GM23338 (cell line): ENCODE data around the gene C1QTNF4. TPM values are rescaled to one million over a fixed set of nuclear protein-coding genes. Genes with fewer than 3 reads are reported as not detected.

ENCODE experiments used
- ATAC-seq: fragments of 200-7000 bp; cut with Tn5 transposase; 3 replicates; pipeline ENCODE4 v1.9.1; 2020
- DNase-seq: peaks from one replicate; pipeline ENCODE4 v3.0.0-alpha.2; 2015; ENCODE audit warnings: low spot score
- H2AFZ ChIP-seq: fragments of 200-600 bp; sonication (generic); 2 replicates; pipeline ENCODE4 v1.8.0; 2016; ENCODE audit warnings: antibody characterized with exemption, mild to moderate bottlenecking, moderate library complexity
- H3F3A ChIP-seq: fragments of 200-600 bp; sonication (generic); replicated peaks from 2 replicates; pipeline ENCODE4 v1.8.0; 2017; ENCODE audit warnings: antibody characterized with exemption, mixed run types, low read depth
- H3K27ac ChIP-seq: fragments of 200-600 bp; sonication (generic); 2 replicates; pipeline ENCODE4 v1.6.1; 2016; ENCODE audit warnings: low read depth
- H3K27me3 ChIP-seq: fragments of 200-600 bp; sonication (generic); 2 replicates; pipeline ENCODE4 v1.8.0; 2016; ENCODE audit warnings: mild to moderate bottlenecking, mixed run types, moderate library complexity; ENCODE audit not compliant: insufficient read depth
- H3K36me3 ChIP-seq: fragments of 200-600 bp; sonication (generic); 2 replicates; pipeline ENCODE4 v1.8.0; 2016; ENCODE audit warnings: mild to moderate bottlenecking; ENCODE audit not compliant: insufficient read depth
- H3K4me1 ChIP-seq: fragments of 200-600 bp; sonication (generic); 2 replicates; pipeline ENCODE4 v1.8.0; 2016; ENCODE audit warnings: mild to moderate bottlenecking, moderate library complexity; ENCODE audit not compliant: insufficient read depth
- H3K4me2 ChIP-seq: fragments of 200-600 bp; sonication (generic); 2 replicates; pipeline ENCODE4 v1.7.1; 2017; ENCODE audit warnings: mixed run types
- H3K4me3 ChIP-seq: fragments of 200-600 bp; sonication (generic); 2 replicates; pipeline ENCODE4 v1.6.1; 2016; ENCODE audit warnings: mixed run types
- H3K79me2 ChIP-seq: fragments of 200-600 bp; sonication (generic); replicated peaks from 2 replicates; pipeline ENCODE4 v1.8.0; 2017; ENCODE audit warnings: mild to moderate bottlenecking; ENCODE audit not compliant: insufficient read depth
- H3K9me2 ChIP-seq: fragments of 200-600 bp; sonication (generic); 2 replicates; pipeline ENCODE4 v1.8.0; 2017; ENCODE audit not compliant: insufficient read depth
- H4K20me1 ChIP-seq: fragments of 200-600 bp; sonication (generic); replicated peaks from 2 replicates; pipeline ENCODE4 v1.8.0; 2017; ENCODE audit warnings: mild to moderate bottlenecking; ENCODE audit not compliant: insufficient read depth
- H3K27ac Mint-ChIP-seq: 2 replicates; pipeline ENCODE4 v1.8.0; 2020; ENCODE audit warnings: inconsistent platforms, mild to moderate bottlenecking, moderate library complexity, mixed read lengths
- H3K27me3 Mint-ChIP-seq: 3 replicates; pipeline ENCODE4 v1.8.0; 2022; ENCODE audit warnings: low read depth, mild to moderate bottlenecking, moderate library complexity, mixed read lengths, inconsistent platforms; ENCODE audit not compliant: insufficient read depth, poor library complexity
- H3K36me3 Mint-ChIP-seq: 3 replicates; pipeline ENCODE4 v1.8.0; 2021; ENCODE audit warnings: low read depth, mild to moderate bottlenecking, inconsistent platforms, moderate library complexity, mixed read lengths
- H3K4me1 Mint-ChIP-seq: 3 replicates; pipeline ENCODE4 v1.8.0; 2020; ENCODE audit warnings: mild to moderate bottlenecking, inconsistent platforms, mixed read lengths
- H3K4me3 Mint-ChIP-seq: 3 replicates; pipeline ENCODE4 v1.8.0; 2021; ENCODE audit warnings: moderate library complexity, mild to moderate bottlenecking, inconsistent platforms, mixed read lengths
- H3K9me3 Mint-ChIP-seq: 3 replicates; pipeline ENCODE4 v1.8.0; 2020; ENCODE audit warnings: moderate library complexity, mild to moderate bottlenecking, inconsistent platforms, mixed read lengths
- CTCF ChIP-seq, 2 experiments: fragments of 200-600 bp in 1 of 2; sonication (generic) in 1 of 2; conservative IDR thresholded peaks; 2 replicates each; pipeline versions ENCODE4 v1.5.1 to v1.6.1; 2016 to 2017; ENCODE audit warnings: antibody characterized with exemption in 2 of 2, low read depth in 2 of 2, mild to moderate bottlenecking in 2 of 2, moderate library complexity in 1 of 2
- ETS1 ChIP-seq: IDR thresholded peaks from 2 replicates; pipeline ENCODE4 v1.6.1; 2016; ENCODE audit warnings: antibody characterized with exemption
- NANOG ChIP-seq: IDR thresholded peaks from 2 replicates; pipeline ENCODE4 v1.6.1; 2016; ENCODE audit warnings: antibody characterized with exemption, borderline replicate concordance
- REST ChIP-seq: IDR thresholded peaks from one replicate; pipeline ENCODE4 v1.6.1; 2018; ENCODE audit warnings: antibody characterized with exemption; ENCODE audit not compliant: unreplicated experiment
- STAT1 ChIP-seq: IDR thresholded peaks from one replicate; pipeline ENCODE4 v1.6.1; 2016; ENCODE audit warnings: antibody characterized with exemption; ENCODE audit not compliant: unreplicated experiment
- ZNF114 ChIP-seq: fragments of 250-450 bp; sonication (Bioruptor Pico); IDR thresholded peaks from 2 replicates; pipeline ENCODE4 v1.5.0; 2020; ENCODE audit warnings: mild to moderate bottlenecking, moderate library complexity
- ZNF462 ChIP-seq: fragments of 250-450 bp; sonication (Bioruptor Pico); IDR thresholded peaks from 2 replicates; pipeline ENCODE4 v1.5.0; 2020; ENCODE audit warnings: mild to moderate bottlenecking, moderate library complexity
- polyA plus RNA-seq: library from polyadenylated mRNA; unstranded; fragments of >200 nt; fragmentation: Nextera tagmentation; extraction: Ambion mirVana; gene quantifications from 2 replicates; pipeline ENCODE4 v1.2.1, GENCODE V29; 2016
- total RNA-seq: library from RNA; depleted of rRNA; stranded (reverse); fragments of >200 nt; shearing (Covaris generic); gene quantifications from 2 replicates; pipeline ENCODE4 v1.2.3, GENCODE V29; 2014

The C1QTNF4 gene
- total and polyA plus RNA-seq, 2 experiments from 2014 or later, result 5.2 to 6.6 TPM

- Mint-ChIP-seq H3K36me3 (peaks cover 68% of the 10 kb centered on the region), H3K4me1 (peaks cover under 1% of the 10 kb centered on the region; the same call in 1 of the 3 replicates), H3K27me3 (peaks cover 3% of the 10 kb centered on the region), H3K4me3 (no peak overlapping the region), H3K9me3 (no peaks in the 10 kb centered on the region), H3K27ac (no peak overlapping the region)
- H3K79me2 ChIP-seq, result peaks cover 35% of the 10 kb centered on the region
- H3K4me3 ChIP-seq, result no peak overlapping the region
- no peaks in the 10 kb centered on the region for H3K27me3 ChIP-seq
- H4K20me1 ChIP-seq, result peaks cover 13% of the 10 kb centered on the region
- H3F3A ChIP-seq, result peaks cover 7% of the 10 kb centered on the region; the same call in 1 of the 2 replicates
- no peaks in the 10 kb centered on the region for H3K9me2 ChIP-seq
- H3K27ac ChIP-seq, result no peak overlapping the region
- H2AFZ ChIP-seq, result no peak overlapping the region
- no peaks in the 10 kb centered on the region for H3K4me1 ChIP-seq
- TF ChIP-seq CTCF (conservative IDR thresholded peaks at IDR 0.05; ENCODE audit: low read depth in 2 of 2) (no peak), NANOG (no peak), ETS1 (no peak), REST (no peak), STAT1 (no peak), ZNF114 (CRISPR knock-in tag) (no peak), ZNF462 (CRISPR knock-in tag) (no peak)
- H3K36me3 ChIP-seq, result peaks cover 23% of the 10 kb centered on the region
- no peak for DNase-seq
- no peak for ATAC-seq
- no peak overlapping the region for H3K4me2 ChIP-seq
These were observed 22.3 kb downstream of the C1QTNF4 start for GRCh38 chr11:47571895-47572294.
